ENCODE measurements around the gene PBXIP1.

The PBXIP1 gene, protein sequence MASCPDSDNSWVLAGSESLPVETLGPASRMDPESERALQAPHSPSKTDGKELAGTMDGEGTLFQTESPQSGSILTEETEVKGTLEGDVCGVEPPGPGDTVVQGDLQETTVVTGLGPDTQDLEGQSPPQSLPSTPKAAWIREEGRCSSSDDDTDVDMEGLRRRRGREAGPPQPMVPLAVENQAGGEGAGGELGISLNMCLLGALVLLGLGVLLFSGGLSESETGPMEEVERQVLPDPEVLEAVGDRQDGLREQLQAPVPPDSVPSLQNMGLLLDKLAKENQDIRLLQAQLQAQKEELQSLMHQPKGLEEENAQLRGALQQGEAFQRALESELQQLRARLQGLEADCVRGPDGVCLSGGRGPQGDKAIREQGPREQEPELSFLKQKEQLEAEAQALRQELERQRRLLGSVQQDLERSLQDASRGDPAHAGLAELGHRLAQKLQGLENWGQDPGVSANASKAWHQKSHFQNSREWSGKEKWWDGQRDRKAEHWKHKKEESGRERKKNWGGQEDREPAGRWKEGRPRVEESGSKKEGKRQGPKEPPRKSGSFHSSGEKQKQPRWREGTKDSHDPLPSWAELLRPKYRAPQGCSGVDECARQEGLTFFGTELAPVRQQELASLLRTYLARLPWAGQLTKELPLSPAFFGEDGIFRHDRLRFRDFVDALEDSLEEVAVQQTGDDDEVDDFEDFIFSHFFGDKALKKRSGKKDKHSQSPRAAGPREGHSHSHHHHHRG

DNA sequence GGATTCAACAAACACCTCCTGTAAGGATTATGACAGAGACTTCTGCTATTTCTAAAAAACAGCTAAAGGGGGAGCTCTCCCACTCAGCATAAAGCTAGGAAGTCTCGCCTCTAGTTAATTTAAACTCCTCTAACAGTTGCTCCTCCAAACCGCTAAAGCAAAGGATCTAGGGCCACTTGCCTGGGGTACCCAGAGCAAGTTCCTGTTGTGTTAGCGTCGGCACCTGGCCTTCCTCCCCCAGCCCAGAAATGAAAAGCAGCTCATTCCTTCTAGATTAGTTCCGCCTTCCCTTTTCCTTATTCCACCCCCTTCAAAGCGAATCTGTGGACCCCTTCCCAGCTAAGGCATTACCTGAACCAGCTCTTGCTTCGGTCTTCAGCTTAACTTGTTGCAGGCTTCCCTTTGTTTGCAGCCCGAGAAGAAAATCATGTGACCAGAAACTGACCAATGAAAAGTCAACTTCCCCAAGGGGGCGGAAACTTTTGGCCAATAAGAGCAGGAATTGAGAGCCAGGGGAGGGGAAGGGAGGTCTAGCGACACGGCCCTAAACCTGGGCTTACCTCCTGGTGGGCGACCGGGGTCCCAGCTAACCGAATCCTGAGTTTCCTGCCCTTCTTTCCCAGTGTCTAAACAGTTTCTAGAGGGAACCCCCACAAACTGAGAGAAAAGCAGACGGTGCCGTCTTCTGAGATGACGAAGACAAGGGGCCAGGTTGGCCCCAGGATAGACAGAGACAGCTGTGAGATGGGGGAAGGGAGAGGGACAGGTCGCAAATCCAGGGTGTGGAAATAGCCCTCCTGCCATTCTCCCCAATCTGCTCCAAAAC, at the start of gene PBXIP1:
Gene PBXIP1, minus strand, starts transcription at position 382 of the 826 bp plus-strand sequence. CDS start 2,378 bp downstream, outside the sequence.
- peak; percentile 74 for FAIRE-seq
- peak; percentile 75 for DNase-seq (ENCODE audit: low spot score)

DNA sequence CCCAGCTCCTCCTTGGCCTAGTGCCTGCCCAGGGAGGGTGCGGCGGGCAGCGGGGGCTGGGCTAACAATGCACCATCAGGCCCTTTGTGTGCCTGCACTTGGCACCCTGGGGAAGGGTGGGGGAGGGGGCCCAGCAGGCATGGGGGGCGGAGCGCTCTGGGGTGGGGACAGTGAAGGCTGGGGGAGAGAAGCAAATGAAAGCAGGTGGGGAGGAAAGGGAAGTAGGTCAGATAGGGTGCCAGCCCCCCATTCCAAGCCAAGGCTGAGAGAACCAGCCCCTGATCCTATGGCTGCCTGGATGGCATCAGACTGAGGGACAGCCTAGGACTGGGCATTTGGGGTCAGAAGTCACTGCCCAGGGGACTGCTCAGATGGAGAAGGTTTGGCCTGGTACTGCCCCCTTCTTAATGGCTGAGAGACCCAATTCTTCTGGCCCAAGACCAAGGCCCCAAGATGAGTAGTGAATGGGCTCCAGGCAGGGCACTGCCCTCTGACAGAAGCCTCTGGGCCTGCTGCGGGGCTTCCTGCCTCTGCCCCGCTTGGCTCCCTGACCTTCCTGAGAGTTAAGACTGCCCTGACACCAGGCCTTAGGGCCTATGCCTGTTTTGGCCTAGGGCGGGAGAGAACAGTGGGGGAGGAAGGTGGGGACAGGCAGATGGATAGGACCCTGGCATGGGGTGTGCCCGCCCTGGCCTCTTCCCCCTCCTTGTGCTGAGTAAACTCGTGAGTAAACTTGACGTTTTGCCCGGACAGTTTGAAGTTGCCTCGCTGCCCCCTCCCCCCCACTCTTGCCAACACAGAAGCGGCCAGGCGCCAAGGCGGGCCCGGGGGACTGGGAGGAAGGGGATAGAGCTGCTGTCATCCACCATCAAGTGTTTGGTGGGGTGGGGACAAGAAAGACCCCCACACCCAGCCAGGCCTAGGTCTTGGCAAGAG, 49.4 kb upstream of the PBXIP1 start:
- DNase-seq (ENCODE audit: low spot score): no peak
- FAIRE-seq: no peak

DNA sequence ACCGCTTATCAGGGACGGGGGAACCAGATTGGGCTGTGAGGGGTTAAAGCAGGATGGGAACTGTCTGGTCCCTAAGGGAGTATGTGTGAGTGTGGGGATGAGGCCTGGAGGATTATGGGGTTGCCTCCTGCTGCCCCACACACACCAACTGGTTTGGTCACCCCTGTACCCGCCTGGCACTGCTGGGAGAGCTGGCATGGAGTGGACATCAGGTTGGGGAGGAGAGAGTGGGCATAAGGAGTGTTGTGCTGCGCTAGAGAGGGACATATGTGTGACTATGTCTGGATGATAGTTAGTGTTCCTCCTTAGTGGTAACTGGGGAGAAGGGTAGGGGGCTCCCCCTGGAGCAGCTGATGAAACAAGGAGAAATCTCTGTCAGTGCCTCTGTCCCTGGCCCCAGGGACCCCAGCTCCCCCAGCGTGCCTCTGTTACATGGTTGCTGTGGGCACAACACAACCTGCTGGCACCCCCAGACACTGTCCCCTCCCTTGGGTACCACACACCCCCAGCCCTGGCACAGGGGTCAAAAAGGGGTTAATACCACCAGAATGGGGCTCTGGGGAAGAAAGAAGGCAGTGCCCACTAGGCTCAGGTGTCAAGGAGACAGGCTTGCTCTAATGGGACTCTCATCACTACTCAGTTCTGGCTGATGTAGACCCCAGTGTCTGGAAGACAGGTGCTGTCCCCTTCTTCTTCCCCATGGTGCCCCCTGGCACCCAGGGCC, 48.6 kb upstream of the PBXIP1 start:
- DNase-seq (ENCODE audit: low spot score): no peak
- FAIRE-seq: no peak

DNA sequence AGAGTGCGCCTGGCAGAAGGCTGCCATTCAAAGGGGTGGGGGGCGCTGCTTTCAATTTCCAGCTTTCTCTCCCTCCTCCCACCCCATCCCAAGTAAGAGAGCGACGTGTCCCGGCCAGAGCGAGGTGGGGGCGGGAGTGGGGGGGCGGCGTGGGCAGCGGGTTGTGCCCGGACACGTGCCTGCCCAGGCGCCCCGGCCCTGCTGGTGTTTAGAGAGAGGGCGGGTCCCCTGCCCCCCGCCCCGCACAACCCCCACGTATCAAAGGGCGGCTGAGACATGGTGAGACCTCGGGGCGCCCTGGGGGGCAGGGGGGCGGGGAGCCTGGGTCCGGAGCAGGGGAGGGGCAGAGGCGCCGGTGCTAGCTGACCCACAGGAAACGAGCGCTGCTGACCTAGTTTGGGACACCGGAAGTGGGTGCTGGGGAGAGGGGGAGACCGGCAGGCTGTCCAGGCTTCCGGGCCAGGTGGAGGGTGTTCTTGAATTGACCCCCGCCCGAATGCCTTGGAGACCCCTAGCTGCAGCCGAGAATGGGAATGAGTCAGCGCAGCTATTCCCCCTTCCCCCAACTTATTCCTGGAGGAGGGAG, 48.0 kb upstream of the PBXIP1 start:
- FAIRE-seq (no peak), DNase-seq (ENCODE audit: low spot score) (peak; percentile 55)

DNA sequence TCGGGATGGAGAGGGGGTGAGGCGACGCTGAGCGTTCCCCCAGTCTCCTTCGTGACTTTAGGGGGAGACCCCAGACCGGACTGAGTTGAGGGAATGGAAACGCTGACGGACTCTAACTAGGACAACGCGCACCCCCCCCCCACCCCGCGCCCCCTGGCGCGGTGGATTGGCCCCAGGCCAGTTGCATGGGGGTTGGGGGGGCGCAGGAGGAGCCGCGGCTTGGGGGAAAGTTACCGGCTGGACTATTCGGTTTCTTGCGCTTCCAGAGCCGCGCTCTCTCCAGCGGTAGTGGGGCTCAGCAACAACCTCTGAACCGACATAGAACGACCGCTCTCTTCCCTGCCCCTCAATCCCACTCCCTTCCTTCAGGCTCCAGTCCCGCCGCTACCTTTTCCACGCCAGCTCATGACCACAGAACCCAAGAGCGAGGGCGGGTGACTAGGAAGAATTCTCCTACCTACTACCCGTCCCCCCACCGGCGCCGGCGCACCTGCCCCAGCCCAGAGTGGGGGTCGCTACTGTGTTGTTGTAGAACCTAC, 47.4 kb upstream of the PBXIP1 start:
- DNase-seq (ENCODE audit: low spot score): peak; percentile 21
- no peak for FAIRE-seq

DNA sequence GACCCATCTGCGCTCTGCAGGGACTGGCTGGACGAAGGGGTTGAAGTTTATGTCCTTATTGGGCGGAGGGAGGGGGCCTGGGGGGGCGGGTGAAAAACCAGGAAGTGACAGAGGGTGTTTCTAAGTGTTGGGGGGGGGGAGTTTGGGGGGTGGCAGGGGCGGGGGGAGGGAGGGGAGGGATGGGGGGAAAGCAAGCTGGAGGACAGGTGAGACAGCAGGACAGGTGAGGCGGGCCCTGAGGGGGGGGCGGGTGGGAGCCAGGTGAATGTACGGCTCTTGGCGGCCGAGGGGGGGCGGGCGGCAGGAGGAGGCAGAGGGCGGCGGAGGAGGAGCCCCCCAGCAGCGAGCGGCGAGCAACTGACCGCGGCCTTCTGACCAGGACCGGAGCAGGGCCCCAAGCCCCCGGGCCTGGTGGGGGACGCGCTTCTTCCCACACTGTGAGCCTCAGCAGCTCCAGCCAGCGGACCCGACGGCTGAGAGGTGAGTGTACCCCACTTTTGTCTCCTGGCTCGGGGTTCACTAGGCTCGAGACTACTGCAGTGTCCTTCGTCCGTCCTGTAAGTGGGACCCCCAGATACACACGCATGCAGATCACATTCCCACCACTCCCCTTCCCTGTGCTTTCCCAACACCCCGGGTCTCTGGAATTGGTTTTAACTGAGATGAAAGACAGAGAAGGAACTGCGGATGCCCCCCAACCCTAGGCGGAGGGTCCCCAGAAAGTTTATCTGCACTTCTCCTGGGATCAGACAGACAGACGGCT, 46.7 kb upstream of the PBXIP1 start, which contains the start of gene ZBTB7B:
Gene ZBTB7B, plus strand, starts transcription at position 339 of the 763 bp plus-strand sequence. CDS start 11,859 bp downstream, outside the sequence.
- FAIRE-seq (no peak), DNase-seq (ENCODE audit: low spot score) (no peak)

DNA sequence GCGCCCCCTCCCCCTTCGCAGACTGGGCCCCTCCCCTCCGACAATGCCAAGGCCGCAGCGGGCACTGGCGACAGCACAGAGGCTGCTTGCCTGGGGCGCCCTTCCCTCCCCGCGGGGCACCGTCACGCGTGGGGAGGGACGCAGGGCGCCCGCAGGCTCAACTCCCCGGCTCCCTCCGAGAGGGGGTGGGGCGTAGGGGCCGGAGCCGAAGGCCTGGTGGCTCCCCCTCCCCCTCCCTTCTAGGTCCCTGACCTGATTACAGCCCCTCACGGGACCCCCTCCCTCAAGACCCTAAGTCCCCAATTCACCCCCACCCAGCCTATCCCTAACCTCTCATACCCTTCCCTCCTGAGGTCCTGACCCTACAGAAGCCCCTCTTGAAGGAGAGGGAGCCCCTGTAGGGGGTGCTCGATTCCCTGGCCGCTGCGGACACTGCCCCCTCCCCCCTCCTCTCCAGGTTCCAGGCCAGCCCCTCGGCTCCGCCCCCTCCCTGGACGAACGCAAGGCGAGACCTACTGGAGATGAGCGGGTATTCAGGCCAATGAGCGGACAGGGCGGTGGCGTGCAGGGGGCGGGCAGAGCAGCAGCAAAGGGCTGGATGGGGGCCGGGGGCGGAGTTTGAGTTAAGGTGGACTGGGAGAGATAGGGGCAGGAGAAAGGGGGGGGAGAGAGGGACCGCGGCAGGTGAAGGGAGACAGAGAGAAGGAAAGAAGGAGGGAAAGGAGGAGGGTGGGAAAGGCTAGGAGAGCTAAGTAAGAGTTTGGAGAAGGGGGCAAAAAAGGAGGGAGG, 46.0 kb upstream of the PBXIP1 start:
- peak; percentile 96 for DNase-seq (ENCODE audit: low spot score)
- peak; percentile 74 for FAIRE-seq

DNA sequence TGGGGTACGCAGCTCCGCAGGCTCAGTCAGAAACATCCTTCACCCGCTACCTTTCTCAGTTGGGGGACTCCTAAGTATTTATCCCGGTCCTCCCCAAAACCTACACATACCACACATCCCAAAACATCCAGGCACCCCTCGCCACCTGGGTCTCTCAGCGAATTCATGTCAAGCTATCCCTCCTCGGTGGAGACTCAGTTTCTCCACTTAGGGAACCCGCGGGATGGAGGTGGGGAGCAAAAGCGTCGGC, 45.5 kb upstream of the PBXIP1 start:
- DNase-seq (ENCODE audit: low spot score) (no peak), FAIRE-seq (no peak)

DNA sequence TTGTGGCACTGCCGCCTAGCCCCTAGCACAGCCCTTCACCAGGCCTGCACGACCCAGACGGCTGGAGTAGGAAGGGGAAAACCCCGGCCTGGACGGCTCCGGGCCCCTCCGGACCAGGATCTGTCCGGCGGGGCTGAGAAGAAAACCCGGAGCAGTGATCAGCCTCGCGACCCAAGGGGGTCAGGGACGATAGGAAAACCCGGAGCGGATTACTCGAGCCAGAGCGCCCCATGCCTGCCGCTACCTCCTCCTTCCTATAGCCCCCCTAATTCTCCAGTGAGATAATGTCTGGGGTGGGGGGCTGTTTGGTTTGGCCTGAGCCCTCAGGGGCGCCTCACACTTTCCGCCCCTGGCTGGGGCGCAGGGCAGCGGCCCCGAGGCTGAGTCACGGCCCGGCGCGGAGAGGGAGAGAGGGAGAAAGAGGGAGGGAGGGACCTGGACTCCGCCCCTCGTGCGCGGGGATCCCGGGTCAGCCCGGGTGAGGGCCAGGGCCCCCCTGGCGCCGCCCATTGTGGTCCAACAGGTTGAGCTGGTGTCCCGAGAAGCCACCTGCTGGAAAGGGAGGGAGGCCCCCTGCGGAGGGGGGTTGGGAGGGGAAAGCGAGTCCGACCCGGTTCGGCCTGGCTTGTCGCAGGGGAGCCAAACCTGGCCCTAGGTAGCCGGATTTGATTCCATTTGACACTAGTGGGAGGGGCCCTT, 45.0 kb upstream of the PBXIP1 start:
- DNase-seq (ENCODE audit: low spot score) (peak; percentile 64), FAIRE-seq (peak; percentile 2)

DNA sequence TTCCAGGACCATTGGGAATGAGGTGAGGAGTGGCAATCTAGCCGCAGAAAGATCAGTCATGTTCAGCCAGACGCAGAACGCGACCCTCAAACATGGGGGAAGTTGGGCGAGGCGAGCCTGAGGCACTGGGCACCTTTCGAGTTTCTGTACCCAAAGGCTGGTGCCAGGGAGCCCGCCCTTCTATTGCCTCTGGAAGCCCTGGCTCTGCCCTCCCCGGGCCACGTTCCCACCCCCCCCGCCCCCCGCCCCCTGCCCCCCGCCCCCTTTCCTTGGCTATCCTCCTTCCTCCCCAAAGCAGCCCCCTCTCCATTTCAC, 44.5 kb upstream of the PBXIP1 start:
- FAIRE-seq (no peak), DNase-seq (ENCODE audit: low spot score) (no peak)

DNA sequence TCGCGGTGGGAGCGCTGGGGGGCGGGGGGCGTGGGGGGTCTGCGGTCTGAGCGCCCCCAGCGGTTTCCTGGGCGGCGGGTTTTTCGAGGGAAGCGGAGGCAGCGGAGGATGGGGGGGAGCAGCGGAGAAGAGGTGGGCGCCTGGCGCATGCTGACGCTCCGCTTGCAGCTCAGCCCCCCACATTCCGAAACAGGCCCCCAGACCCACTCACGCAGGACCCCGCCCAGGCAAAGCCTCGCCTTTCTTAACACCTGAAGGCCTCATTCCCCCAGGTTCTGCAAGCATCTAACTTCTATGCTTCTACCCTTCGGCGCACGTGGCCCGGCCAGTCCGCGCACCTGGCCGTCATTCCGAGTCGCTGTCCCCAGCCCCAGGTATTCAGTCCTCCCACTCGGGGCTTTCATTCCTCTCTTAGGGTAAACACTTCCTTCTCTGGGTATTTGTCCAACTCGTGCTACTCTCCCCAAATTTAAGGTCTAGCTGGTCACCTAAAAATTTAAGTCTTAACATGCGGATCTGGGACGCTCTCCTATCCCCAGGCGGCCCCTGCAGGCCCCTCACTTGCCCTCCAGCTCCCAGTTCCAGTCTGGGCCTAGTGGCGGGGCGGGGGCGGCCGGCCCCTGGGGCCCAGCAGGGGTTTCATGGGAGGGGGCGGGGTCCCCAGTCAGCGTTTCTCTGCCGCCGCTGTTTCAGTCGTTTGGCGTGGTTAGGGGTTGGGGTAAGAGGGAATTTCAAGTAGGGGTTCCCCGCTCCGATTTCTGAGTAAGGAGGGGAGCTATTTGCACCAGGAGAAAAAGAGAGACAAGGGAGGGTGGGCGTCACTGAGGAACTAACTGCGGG, 43.9 kb upstream of the PBXIP1 start:
- FAIRE-seq (no peak), DNase-seq (ENCODE audit: low spot score) (no peak)

DNA sequence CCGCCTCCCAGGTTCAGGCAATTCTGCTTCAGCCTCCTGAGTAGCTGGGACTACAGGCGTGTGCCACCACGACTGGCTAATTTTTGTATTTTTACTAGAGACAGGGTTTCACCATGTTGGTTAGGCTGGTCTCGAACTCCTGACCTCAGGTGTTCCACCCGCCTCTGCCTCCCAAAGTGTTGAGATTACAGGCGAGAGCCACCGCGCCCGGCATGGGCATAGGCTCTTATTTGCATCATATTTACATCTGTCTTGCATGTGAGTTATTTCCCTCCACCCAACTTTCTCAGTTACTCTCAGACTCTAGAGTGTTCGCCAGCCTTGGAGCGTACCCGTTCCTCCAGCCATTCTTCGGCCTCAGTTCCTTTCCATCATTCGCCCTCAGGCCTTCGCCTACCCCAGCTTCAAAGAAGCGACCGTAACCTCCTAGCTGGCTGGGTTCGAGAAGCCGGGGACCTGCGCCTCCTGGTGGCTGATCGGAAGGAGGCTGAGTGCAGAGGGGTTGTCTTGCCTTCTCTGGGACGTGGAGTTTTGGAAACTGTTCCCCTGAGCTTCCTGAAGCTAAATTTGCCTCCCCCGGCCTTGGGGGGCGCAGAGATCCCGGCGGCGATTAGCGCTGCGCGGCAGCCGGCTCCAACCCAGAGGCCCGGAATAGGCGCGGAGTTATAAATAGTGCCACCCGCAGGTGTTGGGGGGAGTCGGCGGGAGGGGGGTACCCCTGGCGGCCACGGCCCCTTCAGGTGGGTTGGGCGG, 43.1 kb upstream of the PBXIP1 start:
- DNase-seq (ENCODE audit: low spot score) (no peak), FAIRE-seq (no peak)

DNA sequence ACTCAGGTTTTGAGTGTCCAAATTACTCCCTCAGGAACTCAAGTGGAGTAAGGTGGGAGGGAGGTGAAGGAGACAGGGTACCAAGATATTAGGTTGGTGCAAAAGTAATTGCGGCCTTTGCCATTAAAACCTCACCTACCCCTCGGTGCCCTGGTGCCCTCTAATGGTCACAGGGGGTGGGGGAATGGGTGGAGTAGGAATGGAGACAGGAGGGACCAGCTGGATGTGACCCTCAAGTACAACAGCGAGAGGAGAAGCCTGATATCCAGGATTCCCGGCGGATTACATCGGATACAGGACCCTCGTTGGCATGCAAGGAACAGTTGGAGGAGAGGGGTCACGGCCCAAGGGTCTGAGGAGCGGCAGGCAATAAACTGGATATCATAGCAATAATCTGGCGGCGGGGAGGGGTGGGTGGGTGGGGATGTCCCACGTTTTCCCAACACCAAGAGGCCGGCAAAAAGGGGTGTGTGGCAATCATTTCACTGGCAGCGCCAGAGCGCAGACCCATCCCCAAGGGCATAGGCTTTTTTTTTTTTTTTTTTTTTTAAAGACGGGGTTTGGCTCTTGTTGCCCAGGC, 42.4 kb upstream of the PBXIP1 start:
- FAIRE-seq (no peak), DNase-seq (ENCODE audit: low spot score) (no peak)

DNA sequence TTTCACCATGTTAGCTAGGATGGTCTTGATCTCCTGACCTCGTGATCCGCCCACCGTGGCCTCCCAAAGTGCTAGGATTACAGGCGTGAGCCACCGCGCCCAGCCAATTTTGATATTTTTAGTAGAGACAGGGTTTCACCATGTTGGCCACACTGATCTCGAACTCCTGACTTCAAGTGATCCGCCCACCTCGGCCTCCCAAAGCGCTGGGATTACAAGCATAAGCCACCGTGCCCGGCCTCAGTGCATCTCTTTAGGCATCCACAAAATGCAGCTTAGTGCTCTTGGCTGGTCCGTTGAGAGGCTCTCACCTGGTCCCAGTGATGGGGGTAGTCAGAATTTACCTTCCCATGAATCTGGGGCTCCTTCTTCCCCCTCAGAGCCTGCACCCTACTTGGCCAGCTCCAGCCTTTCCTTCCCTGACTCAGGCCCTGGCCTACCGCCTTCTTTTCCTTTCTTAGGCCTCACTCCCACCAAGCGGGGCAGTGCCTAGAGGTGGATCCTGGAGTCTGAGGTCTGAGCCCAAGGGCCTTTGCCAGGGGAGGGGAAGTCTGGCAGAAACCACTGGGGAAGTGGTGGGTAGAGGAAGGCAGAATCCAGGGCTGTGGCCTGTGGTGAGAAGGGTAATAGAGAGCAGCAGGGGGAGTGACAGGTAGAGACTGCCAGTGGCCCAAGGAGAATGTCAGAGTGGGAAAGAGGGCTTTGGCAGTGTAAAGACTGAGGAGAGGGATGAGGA, 41.2 kb upstream of the PBXIP1 start:
- FAIRE-seq (no peak), DNase-seq (ENCODE audit: low spot score) (no peak)

Measured in RCC 7860 (cell line).